Fibroblast of mammary gland (primary cell): ENCODE data around the gene TMEM184A.

Experiments
- DNase-seq: peaks from one replicate; pipeline ENCODE4 v3.0.0-alpha.2; 2010; ENCODE audit warnings: low read depth
- H3K4me3 ChIP-seq: 2 replicates; pipeline ENCODE4 v1.5.1; 2011; ENCODE audit warnings: low read depth, mild to moderate bottlenecking, low read length, moderate library complexity; ENCODE audit not compliant: control insufficient read depth
- TF ChIP-seq, protein P1 (sequence below): conservative IDR thresholded peaks from 2 replicates; pipeline ENCODE4 v1.5.1; 2011; ENCODE audit warnings: low read depth, low read length, inconsistent platforms; ENCODE audit not compliant: control insufficient read depth, insufficient read depth

The TMEM184A gene

DNA sequence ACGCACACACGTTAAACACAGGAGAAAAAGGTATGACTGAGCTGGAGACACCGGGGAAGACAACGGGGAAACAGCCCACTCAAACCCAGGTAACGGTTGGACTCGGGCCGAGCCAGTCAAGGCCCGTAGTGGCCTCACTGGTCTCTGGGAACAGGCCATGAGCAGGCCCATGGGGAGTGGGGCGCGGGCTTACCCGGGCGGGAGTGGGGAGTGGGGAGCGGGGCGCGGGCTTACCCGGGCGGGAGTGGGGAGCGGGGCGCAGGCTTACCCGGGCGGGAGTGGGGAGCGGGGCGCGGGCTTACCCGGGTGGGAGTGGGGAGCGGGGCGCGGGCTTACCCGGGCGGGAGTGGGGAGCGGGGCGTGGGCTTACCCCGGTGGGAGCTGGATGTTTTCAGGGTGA is 63.4 kb downstream of the TMEM184A start:
- no peak for DNase-seq
- H3K4me3 ChIP-seq: no peak overlapping the region
- TF ChIP-seq, protein P1, sequence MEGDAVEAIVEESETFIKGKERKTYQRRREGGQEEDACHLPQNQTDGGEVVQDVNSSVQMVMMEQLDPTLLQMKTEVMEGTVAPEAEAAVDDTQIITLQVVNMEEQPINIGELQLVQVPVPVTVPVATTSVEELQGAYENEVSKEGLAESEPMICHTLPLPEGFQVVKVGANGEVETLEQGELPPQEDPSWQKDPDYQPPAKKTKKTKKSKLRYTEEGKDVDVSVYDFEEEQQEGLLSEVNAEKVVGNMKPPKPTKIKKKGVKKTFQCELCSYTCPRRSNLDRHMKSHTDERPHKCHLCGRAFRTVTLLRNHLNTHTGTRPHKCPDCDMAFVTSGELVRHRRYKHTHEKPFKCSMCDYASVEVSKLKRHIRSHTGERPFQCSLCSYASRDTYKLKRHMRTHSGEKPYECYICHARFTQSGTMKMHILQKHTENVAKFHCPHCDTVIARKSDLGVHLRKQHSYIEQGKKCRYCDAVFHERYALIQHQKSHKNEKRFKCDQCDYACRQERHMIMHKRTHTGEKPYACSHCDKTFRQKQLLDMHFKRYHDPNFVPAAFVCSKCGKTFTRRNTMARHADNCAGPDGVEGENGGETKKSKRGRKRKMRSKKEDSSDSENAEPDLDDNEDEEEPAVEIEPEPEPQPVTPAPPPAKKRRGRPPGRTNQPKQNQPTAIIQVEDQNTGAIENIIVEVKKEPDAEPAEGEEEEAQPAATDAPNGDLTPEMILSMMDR: no peak
